Mucosa of rectum (tissue), 2 donors: ENCODE measurements around the gene NAV3.

Experiments used
- H3K27ac ChIP-seq, 2 donors: one replicate each; pipeline ENCODE4 v1.7.0; 2013; ENCODE audit warnings: inconsistent platforms in 2 of 2, low read depth in 2 of 2, low read length in 2 of 2
- H3K27me3 ChIP-seq, 2 donors: one replicate each; pipeline ENCODE4 v1.7.0; 2013; ENCODE audit warnings: low read length in 2 of 2; ENCODE audit not compliant: control insufficient read depth in 2 of 2, insufficient read depth in 2 of 2
- H3K36me3 ChIP-seq, 2 donors: one replicate each; pipeline ENCODE4 v1.7.0; 2013; ENCODE audit warnings: low read length in 2 of 2; ENCODE audit not compliant: control insufficient read depth in 2 of 2, insufficient read depth in 2 of 2
- H3K4me1 ChIP-seq, 2 donors: one replicate each; pipeline ENCODE4 v1.7.0; 2013; ENCODE audit warnings: low read length in 2 of 2, mild to moderate bottlenecking in 1 of 2; ENCODE audit not compliant: control insufficient read depth in 2 of 2, insufficient read depth in 2 of 2
- H3K4me3 ChIP-seq, 2 donors: one replicate each; pipeline ENCODE4 v1.7.0; 2013; ENCODE audit warnings: low read length in 2 of 2
- H3K9ac ChIP-seq, 2 donors: one replicate each; pipeline ENCODE4 v1.7.0; 2013; ENCODE audit warnings: low read length in 2 of 2, low read depth in 1 of 2, mild to moderate bottlenecking in 1 of 2
- H3K9me3 ChIP-seq, 2 donors: one replicate each; pipeline ENCODE4 v1.7.0; 2013; ENCODE audit warnings: low read length in 2 of 2; ENCODE audit not compliant: control insufficient read depth in 2 of 2
- donor health status: healthy.
- donor health status: Normal muscosa, but diverticular disease.

NAV3 gene

GRCh38 chr12:77919450-77919849 lies 88.8 kb downstream of the NAV3 start:
- H3K9me3 ChIP-seq, result no peaks in the 10 kb centered on the region

GRCh38 chr12:77923882-77924281 lies 93.2 kb downstream of the NAV3 start:
- Histone ChIP-seq H3K4me3 (no peak overlapping the region), H3K36me3 (no peaks in the 10 kb centered on the region), H3K4me1 (no peaks in the 10 kb centered on the region), H3K9ac (no peak overlapping the region), H3K27ac (no peak overlapping the region), H3K27me3 (no peaks in the 10 kb centered on the region), H3K9me3 (no peaks in the 10 kb centered on the region)

More at GRCh38 chr12:77919450-77919849, 88.8 kb downstream of the NAV3 start:
- Histone ChIP-seq H3K27me3 (no peaks in the 10 kb centered on the region), H3K27ac (no peak overlapping the region), H3K4me1 (no peaks in the 10 kb centered on the region), H3K36me3 (no peaks in the 10 kb centered on the region), H3K4me3 (no peak overlapping the region), H3K9ac (no peak overlapping the region)

GRCh38 chr12:77924703-77925102 lies 94.0 kb downstream of the NAV3 start:
- H3K9me3 ChIP-seq, result no peaks in the 10 kb centered on the region
- no peaks in the 10 kb centered on the region for H3K36me3 ChIP-seq
- no peak overlapping the region for H3K27ac ChIP-seq
- H3K9ac ChIP-seq, result no peak overlapping the region
- no peak overlapping the region for H3K4me3 ChIP-seq
- H3K27me3 ChIP-seq, result no peaks in the 10 kb centered on the region
- H3K4me1 ChIP-seq, result no peaks in the 10 kb centered on the region

- Histone ChIP-seq H3K4me1 (no peaks in the 10 kb centered on the region), H3K27ac (no peak overlapping the region), H3K9me3 (no peaks in the 10 kb centered on the region), H3K36me3 (no peaks in the 10 kb centered on the region), H3K27me3 (no peaks in the 10 kb centered on the region), H3K9ac (no peak overlapping the region), H3K4me3 (no peak overlapping the region)
Observed at GRCh38 chr12:77925536-77926108, 94.9 kb downstream of the NAV3 start.

GRCh38 chr12:77928078-77928477 lies 97.4 kb downstream of the NAV3 start:
- Histone ChIP-seq H3K9me3 (no peaks in the 10 kb centered on the region), H3K27ac (no peak overlapping the region), H3K4me3 (no peak overlapping the region), H3K27me3 (no peaks in the 10 kb centered on the region), H3K9ac (no peak overlapping the region), H3K36me3 (no peaks in the 10 kb centered on the region), H3K4me1 (no peaks in the 10 kb centered on the region)

GRCh38 chr12:77932216-77932615 lies 101.5 kb downstream of the NAV3 start:
- Histone ChIP-seq H3K36me3 (no peaks in the 10 kb centered on the region), H3K4me3 (no peak overlapping the region), H3K27ac (no peak overlapping the region), H3K9ac (no peak overlapping the region), H3K4me1 (no peaks in the 10 kb centered on the region), H3K27me3 (no peaks in the 10 kb centered on the region), H3K9me3 (no peaks in the 10 kb centered on the region)

GRCh38 chr12:77938301-77938700 lies 107.6 kb downstream of the NAV3 start:
- Histone ChIP-seq H3K9ac (no peak overlapping the region), H3K36me3 (no peaks in the 10 kb centered on the region), H3K4me3 (no peak overlapping the region), H3K4me1 (no peaks in the 10 kb centered on the region), H3K27me3 (no peaks in the 10 kb centered on the region), H3K9me3 (no peaks in the 10 kb centered on the region), H3K27ac (no peak overlapping the region)

GRCh38 chr12:77940011-77940423 lies 109.3 kb downstream of the NAV3 start:
- Histone ChIP-seq H3K27me3 (no peaks in the 10 kb centered on the region), H3K27ac (no peak overlapping the region), H3K9me3 (no peaks in the 10 kb centered on the region), H3K4me1 (no peaks in the 10 kb centered on the region), H3K9ac (no peak overlapping the region), H3K36me3 (no peaks in the 10 kb centered on the region), H3K4me3 (no peak overlapping the region)

GRCh38 chr12:77940567-77940966 lies 109.9 kb downstream of the NAV3 start:
- H3K4me3 ChIP-seq, result no peak overlapping the region
- no peak overlapping the region for H3K9ac ChIP-seq
- H3K9me3 ChIP-seq, result no peaks in the 10 kb centered on the region
- no peaks in the 10 kb centered on the region for H3K36me3 ChIP-seq
- no peaks in the 10 kb centered on the region for H3K27me3 ChIP-seq
- no peaks in the 10 kb centered on the region for H3K4me1 ChIP-seq
- no peak overlapping the region for H3K27ac ChIP-seq

GRCh38 chr12:77941401-77941800 lies 110.7 kb downstream of the NAV3 start:
- Histone ChIP-seq H3K4me3 (no peak overlapping the region), H3K4me1 (no peaks in the 10 kb centered on the region), H3K9ac (no peak overlapping the region)

GRCh38 chr12:77943466-77943865 lies 112.8 kb downstream of the NAV3 start:
- Histone ChIP-seq H3K4me1 (no peaks in the 10 kb centered on the region), H3K36me3 (no peaks in the 10 kb centered on the region), H3K9me3 (no peaks in the 10 kb centered on the region), H3K27ac (no peak overlapping the region), H3K27me3 (no peaks in the 10 kb centered on the region), H3K9ac (no peak overlapping the region), H3K4me3 (no peak overlapping the region)

More at GRCh38 chr12:77941401-77941800, 110.7 kb downstream of the NAV3 start:
- Histone ChIP-seq H3K27me3 (no peaks in the 10 kb centered on the region), H3K9me3 (no peaks in the 10 kb centered on the region), H3K27ac (no peak overlapping the region), H3K36me3 (no peaks in the 10 kb centered on the region)
